Measurements from ENCODE around the gene STK24. TPM values are rescaled to one million over a fixed set of nuclear protein-coding genes. Genes with fewer than 3 reads are reported as not detected.

STK24 gene
- total RNA-seq, 2 experiments from 2014 or later: 189 to 204 TPM

- POLR2A ChIA-PET: no interaction called here
- CTCF ChIA-PET: interaction anchor here (1.2 kb wide), 1 partner anchor 200 kb away, joined by 4 read pairs; no protein-coding TSS in a partner anchor
- Mint-ChIP-seq H3K27ac (no peak overlapping the region), H3K27me3 (no peaks in the 10 kb centered on the region), H3K4me1 (peaks cover 20% of the 10 kb centered on the region), H3K9me3 (no peaks in the 10 kb centered on the region), H3K36me3 (ENCODE audit: low read depth) (peaks cover 62% of the 10 kb centered on the region), H3K4me3 (no peak overlapping the region)
- DNase-seq: no peak
Observed at GRCh38 chr13:98452851-98453843, 123.8 kb downstream of the STK24 start.

- CTCF ChIA-PET: interaction anchor here (0.8 to 2.8 kb wide), 4 partner anchors 12 to 220 kb away, joined by 4 to 14 read pairs (median 4); no protein-coding TSS in a partner anchor
- no peak for DNase-seq
- Mint-ChIP-seq H3K4me1 (peaks cover 21% of the 10 kb centered on the region), H3K27ac (peak overlapping the region; percentile 13), H3K9me3 (no peaks in the 10 kb centered on the region), H3K27me3 (no peaks in the 10 kb centered on the region), H3K4me3 (no peak overlapping the region), H3K36me3 (ENCODE audit: low read depth) (peaks cover 60% of the 10 kb centered on the region)
- POLR2A ChIA-PET: no interaction called here
Observed at GRCh38 chr13:98451676-98452470, 125.0 kb downstream of the STK24 start.

GRCh38 chr13:98450539-98451111 is 126.3 kb downstream of the STK24 start:
- Mint-ChIP-seq H3K36me3 (ENCODE audit: low read depth) (peaks cover 51% of the 10 kb centered on the region), H3K4me1 (peaks cover 30% of the 10 kb centered on the region), H3K27ac (peak overlapping the region; percentile 61), H3K4me3 (no peak overlapping the region), H3K27me3 (no peaks in the 10 kb centered on the region), H3K9me3 (no peaks in the 10 kb centered on the region)
- ChIA-PET POLR2A (interaction anchor here (1.4 to 1.5 kb wide), 2 partner anchors 66 to 126 kb away, joined by 3 to 5 read pairs; partner anchors contain the start of gene STK24), CTCF (interaction anchor here (0.7 to 2.8 kb wide), 3 partner anchors 15 to 221 kb away, joined by 3 to 14 read pairs (median 4); no protein-coding TSS in a partner anchor)
- DNase-seq: no peak

- no peak for DNase-seq
- Mint-ChIP-seq H3K36me3 (ENCODE audit: low read depth) (peaks cover 48% of the 10 kb centered on the region), H3K27ac (peak overlapping the region; percentile 30), H3K27me3 (no peaks in the 10 kb centered on the region), H3K9me3 (no peaks in the 10 kb centered on the region), H3K4me3 (no peak overlapping the region), H3K4me1 (peaks cover 36% of the 10 kb centered on the region)
- CTCF ChIA-PET: interaction anchor here (0.6 to 2.8 kb wide), 4 partner anchors 16 to 221 kb away, joined by 3 to 14 read pairs (median 4); no protein-coding TSS in a partner anchor
- POLR2A ChIA-PET: interaction anchor here (1.4 to 1.5 kb wide), 2 partner anchors 67 to 127 kb away, joined by 3 to 5 read pairs; partner anchors contain the start of gene STK24
Observed at GRCh38 chr13:98450026-98450425, 126.9 kb downstream of the STK24 start.

GRCh38 chr13:98449273-98449672 is 127.6 kb downstream of the STK24 start:
- H3K27me3 Mint-ChIP-seq: no peaks in the 10 kb centered on the region
- POLR2A ChIA-PET: no interaction called here
- H3K9me3 Mint-ChIP-seq: no peaks in the 10 kb centered on the region
- H3K4me3 Mint-ChIP-seq: no peak overlapping the region
- H3K27ac Mint-ChIP-seq: no peak overlapping the region
- peaks cover 36% of the 10 kb centered on the region for H3K4me1 Mint-ChIP-seq
- CTCF ChIA-PET: interaction anchor here (0.6 to 2.8 kb wide), 2 partner anchors 116 to 204 kb away, joined by 4 to 14 read pairs; no protein-coding TSS in a partner anchor
- no peak for DNase-seq
- peaks cover 45% of the 10 kb centered on the region for H3K36me3 Mint-ChIP-seq (ENCODE audit: low read depth)

GRCh38 chr13:98448642-98448928 is 128.3 kb downstream of the STK24 start:
- H3K36me3 Mint-ChIP-seq (ENCODE audit: low read depth): peaks cover 41% of the 10 kb centered on the region
- peak overlapping the region; percentile 3 for H3K27ac Mint-ChIP-seq
- CTCF ChIA-PET: interaction anchor here (1.3 to 4.6 kb wide), 2 partner anchors 204 to 217 kb away, joined by 3 to 125 read pairs; no protein-coding TSS in a partner anchor
- no peaks in the 10 kb centered on the region for H3K27me3 Mint-ChIP-seq
- no peak overlapping the region for H3K4me3 Mint-ChIP-seq
- no peak for DNase-seq
- H3K9me3 Mint-ChIP-seq: no peaks in the 10 kb centered on the region
- POLR2A ChIA-PET: no interaction called here
- peaks cover 36% of the 10 kb centered on the region for H3K4me1 Mint-ChIP-seq

GRCh38 chr13:98447881-98448641 is 128.8 kb downstream of the STK24 start:
- DNase-seq: no peak
- H3K4me1 Mint-ChIP-seq: peaks cover 36% of the 10 kb centered on the region
- CTCF ChIA-PET: interaction anchor here (1.3 to 4.6 kb wide), 3 partner anchors 204 to 223 kb away, joined by 3 to 125 read pairs (median 4); no protein-coding TSS in a partner anchor
- POLR2A ChIA-PET: interaction anchor here (1.1 kb wide), 1 partner anchor 28 kb away, joined by 4 read pairs; no protein-coding TSS in a partner anchor
- H3K4me3 Mint-ChIP-seq: no peak overlapping the region
- H3K9me3 Mint-ChIP-seq: no peaks in the 10 kb centered on the region
- H3K27me3 Mint-ChIP-seq: no peaks in the 10 kb centered on the region
- H3K27ac Mint-ChIP-seq: peak overlapping the region; percentile 3
- peaks cover 39% of the 10 kb centered on the region for H3K36me3 Mint-ChIP-seq (ENCODE audit: low read depth)

- ChIA-PET POLR2A (interaction anchor here (1.1 kb wide), 1 partner anchor 29 kb away, joined by 4 read pairs; no protein-coding TSS in a partner anchor), CTCF (interaction anchor here (0.9 to 4.6 kb wide), 5 partner anchors 110 to 395 kb away, joined by 3 to 125 read pairs (median 7); no protein-coding TSS in a partner anchor)
- Mint-ChIP-seq H3K27me3 (no peaks in the 10 kb centered on the region), H3K4me1 (peaks cover 36% of the 10 kb centered on the region), H3K4me3 (no peak overlapping the region), H3K27ac (peak overlapping the region; percentile 52), H3K36me3 (ENCODE audit: low read depth) (peaks cover 31% of the 10 kb centered on the region), H3K9me3 (no peaks in the 10 kb centered on the region)
- no peak for DNase-seq
Observed at GRCh38 chr13:98447130-98447529, 129.8 kb downstream of the STK24 start.

- H3K4me1 Mint-ChIP-seq: peaks cover 28% of the 10 kb centered on the region
- peak overlapping the region; percentile 54 for H3K27ac Mint-ChIP-seq
- ChIA-PET POLR2A (interaction anchor here (1.4 to 1.9 kb wide), 3 partner anchors 10 to 207 kb away, joined by 3 to 8 read pairs (median 4); no protein-coding TSS in a partner anchor), CTCF (interaction anchor here (1.0 to 4.6 kb wide), 13 partner anchors 9 to 239 kb away, joined by 3 to 125 read pairs (median 7); no protein-coding TSS in a partner anchor)
- no peaks in the 10 kb centered on the region for H3K27me3 Mint-ChIP-seq
- H3K9me3 Mint-ChIP-seq: no peaks in the 10 kb centered on the region
- no peak for DNase-seq
- H3K4me3 Mint-ChIP-seq: no peak overlapping the region
- H3K36me3 Mint-ChIP-seq (ENCODE audit: low read depth): peaks cover 22% of the 10 kb centered on the region
Observed at GRCh38 chr13:98446234-98446621, 130.7 kb downstream of the STK24 start.

GRCh38 chr13:98445340-98446233 is 131.3 kb downstream of the STK24 start:
- CTCF ChIA-PET: interaction anchor here (0.6 to 4.6 kb wide), 39 partner anchors 8 to 589 kb away, joined by 3 to 125 read pairs (median 5); no protein-coding TSS in a partner anchor

More at GRCh38 chr13:98445340-98446233, 131.3 kb downstream of the STK24 start:
- peaks cover 22% of the 10 kb centered on the region for H3K4me1 Mint-ChIP-seq
- H3K27ac Mint-ChIP-seq: peak overlapping the region; percentile 54
- POLR2A ChIA-PET: interaction anchor here (0.6 to 2.0 kb wide), 12 partner anchors 11 to 226 kb away, joined by 3 to 8 read pairs (median 4); partner anchors contain the start of gene STK24
- peak overlapping the region; percentile 14 for H3K4me3 Mint-ChIP-seq
- H3K9me3 Mint-ChIP-seq: no peaks in the 10 kb centered on the region
- H3K27me3 Mint-ChIP-seq: no peaks in the 10 kb centered on the region
- peak; percentile 82 for DNase-seq
- peaks cover 17% of the 10 kb centered on the region for H3K36me3 Mint-ChIP-seq (ENCODE audit: low read depth)
